Liver (tissue), 9 donors: ENCODE results near the gene GHR. TPM values are rescaled to one million over a fixed set of nuclear protein-coding genes. Genes with fewer than 3 reads are reported as not detected.

ENCODE experiments used
- DNase-seq: peaks from one replicate; pipeline ENCODE4 v3.0.0-alpha.2; 2017; ENCODE audit warnings: low spot score
- H3K27ac ChIP-seq, 2 donors: one replicate each; pipeline ENCODE4 v1.7.0; 2013; ENCODE audit warnings: inconsistent platforms in 2 of 2, low read length in 2 of 2, control low read depth in 1 of 2, low read depth in 1 of 2, mild to moderate bottlenecking in 1 of 2
- H3K27me3 ChIP-seq, 4 donors: one replicate each; pipeline versions ENCODE4 v1.6.1 to v1.7.0; 2013; ENCODE audit warnings: low read length in 3 of 4, inconsistent platforms in 1 of 4, mild to moderate bottlenecking in 1 of 4, moderate library complexity in 1 of 4; ENCODE audit not compliant: control insufficient read depth in 4 of 4, insufficient read depth in 4 of 4
- H3K36me3 ChIP-seq, 4 donors: one replicate each; pipeline versions ENCODE4 v1.6.1 to v1.7.0; 2013; ENCODE audit warnings: low read length in 3 of 4, mild to moderate bottlenecking in 3 of 4, low read depth in 1 of 4, moderate library complexity in 1 of 4; ENCODE audit not compliant: control insufficient read depth in 4 of 4, insufficient read depth in 3 of 4
- H3K4me1 ChIP-seq, 4 donors: one replicate each; pipeline versions ENCODE4 v1.6.1 to v1.7.0; 2013; ENCODE audit warnings: low read length in 3 of 4, mild to moderate bottlenecking in 3 of 4, moderate library complexity in 1 of 4; ENCODE audit not compliant: control insufficient read depth in 4 of 4, insufficient read depth in 4 of 4
- H3K4me3 ChIP-seq, 3 donors: one replicate each; pipeline versions ENCODE4 v1.6.1 to v1.7.0; 2013; ENCODE audit warnings: low read length in 3 of 3, control low read depth in 1 of 3, low read depth in 1 of 3, mild to moderate bottlenecking in 1 of 3
- H3K9ac ChIP-seq, 2 donors: one replicate each; pipeline ENCODE4 v1.7.0; 2013; ENCODE audit warnings: low read length in 2 of 2, mild to moderate bottlenecking in 2 of 2, moderate library complexity in 2 of 2, control low read depth in 1 of 2, low read depth in 1 of 2
- H3K9me3 ChIP-seq, 4 donors: one replicate each; pipeline versions ENCODE4 v1.6.1 to v1.7.0; 2013; ENCODE audit warnings: low read length in 3 of 4; ENCODE audit not compliant: control insufficient read depth in 4 of 4
- CTCF ChIP-seq: fragments of 150-350 bp; IDR thresholded peaks from 2 replicates; pipeline ENCODE4 v1.5.1; 2017; ENCODE audit warnings: improper control_type of control experiment, low read depth, low read length; ENCODE audit not compliant: missing input control
- EGR1 ChIP-seq, 2 donors: IDR thresholded peaks; 2 replicates each; pipeline ENCODE4 v1.6.1; 2016 to 2018; ENCODE audit warnings: antibody characterized with exemption in 2 of 2, low read depth in 2 of 2
- FOXA2 ChIP-seq: IDR thresholded peaks from 2 replicates; pipeline ENCODE4 v1.6.1; 2016; ENCODE audit warnings: antibody characterized with exemption
- HNF4A ChIP-seq, 2 donors: conservative IDR thresholded peaks; 2 replicates each; pipeline ENCODE4 v1.6.1; 2016; ENCODE audit warnings: antibody characterized with exemption in 2 of 2, mild to moderate bottlenecking in 2 of 2
- HNF4G ChIP-seq: IDR thresholded peaks from 2 replicates; pipeline ENCODE4 v1.6.1; 2016; ENCODE audit warnings: antibody characterized with exemption
- JUND ChIP-seq, 2 donors: IDR thresholded peaks; 2 replicates each; pipeline ENCODE4 v1.6.1; 2016; ENCODE audit warnings: antibody characterized with exemption in 2 of 2
- NR2F2 ChIP-seq: IDR thresholded peaks from 2 replicates; pipeline ENCODE4 v1.6.1; 2016; ENCODE audit warnings: antibody characterized with exemption
- RAD21 ChIP-seq, 2 donors: IDR thresholded peaks; 2 replicates each; pipeline ENCODE4 v1.6.1; 2016; ENCODE audit warnings: antibody characterized with exemption in 2 of 2, mild to moderate bottlenecking in 2 of 2
- RXRA ChIP-seq, 2 donors: IDR thresholded peaks; 2 replicates each; pipeline ENCODE4 v1.6.1; 2017 to 2018; ENCODE audit warnings: antibody characterized with exemption in 2 of 2, mild to moderate bottlenecking in 1 of 2
- SP1 ChIP-seq: IDR thresholded peaks from 2 replicates; pipeline ENCODE4 v1.6.1; 2018; ENCODE audit warnings: antibody characterized with exemption, mild to moderate bottlenecking
- TAF1 ChIP-seq: conservative IDR thresholded peaks from 2 replicates; pipeline ENCODE4 v1.6.1; 2016; ENCODE audit warnings: antibody characterized with exemption, mild to moderate bottlenecking
- YY1 ChIP-seq: IDR thresholded peaks from 2 replicates; pipeline ENCODE4 v1.6.1; 2016; ENCODE audit warnings: antibody characterized with exemption, mild to moderate bottlenecking
- ZBTB33 ChIP-seq: IDR thresholded peaks from 2 replicates; pipeline ENCODE4 v1.6.1; 2016; ENCODE audit warnings: antibody characterized with exemption
- WGBS: extraction: QIAGEN DNeasy Blood & Tissue Kit; methylation state at CpG from one replicate; pipeline ENCODE4 v1.1.7; 2013; 5-methylcytosine and 5-hydroxymethylcytosine counted together
- polyA plus RNA-seq, 2 donors: library from polyadenylated mRNA; stranded (reverse) in 1 of 2; unstranded in 1 of 2; fragments of 200-250 nt in 1 of 2; fragments of >200 nt in 1 of 2; fragmentation: Nextera tagmentation in 1 of 2; extraction: Ambion mirVana in 1 of 2; gene quantifications; one replicate each; pipeline versions ENCODE4 v1.2.1 to v1.2.3, GENCODE V29; 2013 to 2015
- total RNA-seq, 2 donors: library from RNA; depleted of rRNA; stranded (reverse); fragments of >200 nt; gene quantifications; one replicate each; pipeline ENCODE4 v1.2.3, GENCODE V29; 2014
- TF ChIP-seq, protein P1 (sequence below): IDR thresholded peaks from 2 replicates; pipeline ENCODE4 v1.6.1; 2016; ENCODE audit warnings: antibody characterized with exemption
- TF ChIP-seq, protein P2 (sequence below): IDR thresholded peaks from 2 replicates; pipeline ENCODE4 v1.6.1; 2016; ENCODE audit warnings: antibody characterized with exemption, mild to moderate bottlenecking
- donor health status: healthy.
- donor health status: healthy.
- donor health status: healthy.
- donor health status: healthy.
- donor health status: healthy.

Gene GHR
- total and polyA plus RNA-seq, 4 donors: 6.6 to 104 (median 20.9) TPM

GRCh38 chr5:42675602-42676001 lies 252.4 kb downstream of the GHR start:
- Histone ChIP-seq H3K36me3 (peaks cover 0 to 11% (median 2%) of the 10 kb centered on the region in 4 donors), H3K4me1 (no peaks in the 10 kb centered on the region), H3K4me3 (no peak overlapping the region), H3K27ac (no peak overlapping the region), H3K9me3 (peaks cover 0 to 2% (median 0%) of the 10 kb centered on the region in 4 donors), H3K27me3 (no peaks in the 10 kb centered on the region), H3K9ac (no peak overlapping the region)
- no peak for TF ChIP-seq EGR1 (IDR thresholded peaks at IDR 0.05; ENCODE audit: low read depth in 2 of 2)
- DNase-seq: no peak

DNA sequence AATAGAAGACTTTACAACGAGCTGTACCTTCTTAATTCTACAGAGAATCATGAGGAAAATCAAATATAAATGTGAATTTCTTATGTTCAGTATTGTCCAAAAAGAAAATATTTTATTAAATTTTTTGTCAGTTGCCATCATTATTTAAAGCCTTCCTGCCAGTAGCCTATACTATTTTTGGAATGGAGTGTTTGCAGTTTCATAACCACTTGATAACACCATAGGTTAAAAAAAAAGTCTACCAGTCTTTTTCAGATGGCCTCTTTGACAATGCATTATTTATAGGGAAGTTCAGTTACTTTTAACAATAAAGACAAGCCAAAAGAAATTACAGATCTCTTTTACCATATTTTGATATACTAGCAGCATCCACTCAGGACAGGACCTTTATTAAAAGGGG lies 253.1 kb downstream of the GHR start:
- H3K36me3 ChIP-seq: peaks cover 0 to 9% (median 2%) of the 10 kb centered on the region in 4 donors
- no peaks in the 10 kb centered on the region for H3K27me3 ChIP-seq
- WGBS: 91% methylated on average over 1 of the region's 1 CpG
- peaks cover 0 to 2% (median 0%) of the 10 kb centered on the region in 4 donors for H3K9me3 ChIP-seq
- H3K4me3 ChIP-seq: no peak overlapping the region
- TF ChIP-seq TAF1: no peak
- TF ChIP-seq FOXA2: no peak
- no peak for TF ChIP-seq RXRA (IDR thresholded peaks at IDR 0.05)
- TF ChIP-seq JUND (IDR thresholded peaks at IDR 0.05): no peak
- TF ChIP-seq, protein P1, sequence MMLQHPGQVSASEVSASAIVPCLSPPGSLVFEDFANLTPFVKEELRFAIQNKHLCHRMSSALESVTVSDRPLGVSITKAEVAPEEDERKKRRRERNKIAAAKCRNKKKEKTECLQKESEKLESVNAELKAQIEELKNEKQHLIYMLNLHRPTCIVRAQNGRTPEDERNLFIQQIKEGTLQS: no peak
- no peak for TF ChIP-seq ZBTB33
- TF ChIP-seq SP1: no peak
- TF ChIP-seq NR2F2: no peak
- DNase-seq: no peak
- H3K9ac ChIP-seq: no peak overlapping the region
- no peaks in the 10 kb centered on the region for H3K4me1 ChIP-seq
- H3K27ac ChIP-seq: no peak overlapping the region

GRCh38 chr5:42677156-42677842 lies 254.1 kb downstream of the GHR start:
- TF ChIP-seq YY1 (no peak), FOXA2 (no peak), HNF4A (conservative IDR thresholded peaks at IDR 0.05) (no peak)
- DNase-seq: no peak
- Histone ChIP-seq H3K9ac (no peak overlapping the region), H3K27ac (no peak overlapping the region), H3K4me3 (no peak overlapping the region), H3K4me1 (no peaks in the 10 kb centered on the region), H3K27me3 (no peaks in the 10 kb centered on the region), H3K9me3 (peaks cover 0 to under 1% (median 0%) of the 10 kb centered on the region in 4 donors), H3K36me3 (peaks cover 0 to 7% (median 3%) of the 10 kb centered on the region in 4 donors)
- 81% methylated on average over 5 of the region's 5 CpGs for WGBS

DNA sequence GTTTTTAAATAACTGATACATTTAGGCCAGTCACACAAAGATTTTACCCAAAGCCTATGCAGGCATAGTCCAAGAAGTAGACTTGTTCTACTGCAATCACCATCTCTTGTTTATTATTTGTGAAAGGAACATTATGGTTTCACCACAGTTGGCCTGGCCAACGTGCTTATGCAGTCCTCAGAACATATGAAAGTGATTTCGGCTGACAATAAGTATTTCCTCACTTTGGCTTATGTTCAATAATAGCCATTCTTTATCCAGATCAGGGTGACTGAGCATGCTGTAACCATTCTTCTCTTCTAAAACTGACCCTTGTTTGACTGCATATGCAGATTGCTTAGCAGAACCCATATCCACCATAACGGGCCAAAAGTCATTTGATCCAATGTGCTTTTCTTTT lies 256.8 kb downstream of the GHR start:
- H3K4me1 ChIP-seq: no peaks in the 10 kb centered on the region
- WGBS: 86% methylated on average over 3 of the region's 3 CpGs
- no peaks in the 10 kb centered on the region for H3K27me3 ChIP-seq
- H3K4me3 ChIP-seq: no peak overlapping the region
- H3K9me3 ChIP-seq: no peaks in the 10 kb centered on the region
- H3K36me3 ChIP-seq: peaks cover 0 to 16% (median 3%) of the 10 kb centered on the region in 4 donors
- no peak overlapping the region for H3K9ac ChIP-seq
- no peak overlapping the region for H3K27ac ChIP-seq
- no peak for DNase-seq
- no peak for TF ChIP-seq HNF4G
- no peak for TF ChIP-seq TAF1
- no peak for TF ChIP-seq HNF4A (conservative IDR thresholded peaks at IDR 0.05)
- no peak for TF ChIP-seq CTCF
- no peak for TF ChIP-seq EGR1 (IDR thresholded peaks at IDR 0.05; ENCODE audit: low read depth in 2 of 2)
- TF ChIP-seq, protein P2, sequence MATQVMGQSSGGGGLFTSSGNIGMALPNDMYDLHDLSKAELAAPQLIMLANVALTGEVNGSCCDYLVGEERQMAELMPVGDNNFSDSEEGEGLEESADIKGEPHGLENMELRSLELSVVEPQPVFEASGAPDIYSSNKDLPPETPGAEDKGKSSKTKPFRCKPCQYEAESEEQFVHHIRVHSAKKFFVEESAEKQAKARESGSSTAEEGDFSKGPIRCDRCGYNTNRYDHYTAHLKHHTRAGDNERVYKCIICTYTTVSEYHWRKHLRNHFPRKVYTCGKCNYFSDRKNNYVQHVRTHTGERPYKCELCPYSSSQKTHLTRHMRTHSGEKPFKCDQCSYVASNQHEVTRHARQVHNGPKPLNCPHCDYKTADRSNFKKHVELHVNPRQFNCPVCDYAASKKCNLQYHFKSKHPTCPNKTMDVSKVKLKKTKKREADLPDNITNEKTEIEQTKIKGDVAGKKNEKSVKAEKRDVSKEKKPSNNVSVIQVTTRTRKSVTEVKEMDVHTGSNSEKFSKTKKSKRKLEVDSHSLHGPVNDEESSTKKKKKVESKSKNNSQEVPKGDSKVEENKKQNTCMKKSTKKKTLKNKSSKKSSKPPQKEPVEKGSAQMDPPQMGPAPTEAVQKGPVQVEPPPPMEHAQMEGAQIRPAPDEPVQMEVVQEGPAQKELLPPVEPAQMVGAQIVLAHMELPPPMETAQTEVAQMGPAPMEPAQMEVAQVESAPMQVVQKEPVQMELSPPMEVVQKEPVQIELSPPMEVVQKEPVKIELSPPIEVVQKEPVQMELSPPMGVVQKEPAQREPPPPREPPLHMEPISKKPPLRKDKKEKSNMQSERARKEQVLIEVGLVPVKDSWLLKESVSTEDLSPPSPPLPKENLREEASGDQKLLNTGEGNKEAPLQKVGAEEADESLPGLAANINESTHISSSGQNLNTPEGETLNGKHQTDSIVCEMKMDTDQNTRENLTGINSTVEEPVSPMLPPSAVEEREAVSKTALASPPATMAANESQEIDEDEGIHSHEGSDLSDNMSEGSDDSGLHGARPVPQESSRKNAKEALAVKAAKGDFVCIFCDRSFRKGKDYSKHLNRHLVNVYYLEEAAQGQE: no peak
- TF ChIP-seq RAD21 (IDR thresholded peaks at IDR 0.05): no peak
- TF ChIP-seq RXRA (IDR thresholded peaks at IDR 0.05): no peak
- TF ChIP-seq, protein P1: no peak
- TF ChIP-seq FOXA2: no peak
